Thyroid gland (tissue), 4 donors: ENCODE results near the gene CTBP1. TPM values are rescaled to one million over a fixed set of nuclear protein-coding genes. Genes with fewer than 3 reads are reported as not detected.

Experiments
- DNase-seq, 2 donors: peaks; one replicate each; pipeline ENCODE4 v3.0.0-alpha.2; 2019
- H3K27ac ChIP-seq, 3 donors: fragments of 200-600 bp; sonication (generic); 1 replicate in 2 of 3; 2 replicates in 1 of 3; pipeline ENCODE4 v1.5.1; 2016 to 2019; ENCODE audit warnings: mild to moderate bottlenecking in 1 of 3, moderate library complexity in 1 of 3
- H3K27me3 ChIP-seq: fragments of 200-600 bp; sonication (generic); one replicate; pipeline ENCODE4 v1.5.1; 2019
- H3K36me3 ChIP-seq, 2 donors: fragments of 200-600 bp; sonication (generic); one replicate each; pipeline ENCODE4 v1.5.1; 2016 to 2019
- H3K4me1 ChIP-seq, 2 donors: fragments of 200-600 bp; sonication (generic); one replicate each; pipeline ENCODE4 v1.5.1; 2017 to 2019
- H3K4me3 ChIP-seq, 3 donors: fragments of 200-600 bp; sonication (generic); replicated peaks in 1 of 3; 1 replicate in 2 of 3; 2 replicates in 1 of 3; pipeline ENCODE4 v1.5.1; 2016; ENCODE audit warnings: mild to moderate bottlenecking in 1 of 3
- H3K9me3 ChIP-seq: fragments of 200-600 bp; sonication (generic); one replicate; pipeline ENCODE4 v1.5.1; 2017
- CTCF ChIP-seq, 6 experiments: fragments of 200-600 bp in 3 of 6; fragments of 450-650 bp in 3 of 6; sonication (generic) in 3 of 6; IDR thresholded peaks; one replicate each; pipeline ENCODE4 v1.5.1; 2016 to 2019; ENCODE audit warnings: antibody characterized with exemption in 6 of 6, mild to moderate bottlenecking in 2 of 6, inconsistent platforms in 1 of 6, moderate library complexity in 1 of 6
- POLR2A ChIP-seq, 2 donors: fragments of 450-650 bp; IDR thresholded peaks; one replicate each; pipeline ENCODE4 v1.6.1; 2017; ENCODE audit warnings: antibody characterized with exemption in 2 of 2, mild to moderate bottlenecking in 2 of 2, moderate library complexity in 1 of 2
- WGBS, 2 donors: methylation state at CpG; one replicate each; pipeline ENCODE4 v1.1.5; 2017; 5-methylcytosine and 5-hydroxymethylcytosine counted together
- intact Hi-C: fragments of 100-400 bp; cut with DNase I; formaldehyde crosslinking; loops from one replicate; pipeline ENCODE4 v1.15.1; 2023
- total RNA-seq, 4 donors: library from RNA; depleted of rRNA; stranded (reverse); fragments of >200 nt; gene quantifications; one replicate each; pipeline ENCODE4 v1.2.3, GENCODE V29; 2016

Gene CTBP1
- total RNA-seq, 4 donors from 2014 or later, result 102 to 226 (median 177) TPM

GRCh38 chr4:1231637-1232360, 17.1 kb downstream of the CTBP1 start:
- peaks cover 0 to 12% of the 10 kb centered on the region in 2 donors for H3K4me1 ChIP-seq
- H3K27ac ChIP-seq, result no peak overlapping the region
- 84 to 90% methylated on average over 21 to 23 of the region's 23 CpGs for WGBS, 2 donors
- no peak overlapping the region for H3K4me3 ChIP-seq
- intact Hi-C loops, result no loop called here
- H3K36me3 ChIP-seq, result peaks cover 43 to 47% of the 10 kb centered on the region in 2 donors
- TF ChIP-seq POLR2A (IDR thresholded peaks at IDR 0.05) (no peak), CTCF (IDR thresholded peaks at IDR 0.05) (no peak)
- no peak for DNase-seq
- H3K9me3 ChIP-seq, result no peaks in the 10 kb centered on the region
- H3K27me3 ChIP-seq, result no peaks in the 10 kb centered on the region

- WGBS, 2 donors, result 95 to 96% methylated on average over 12 to 20 of the region's 20 CpGs
- Histone ChIP-seq H3K4me3 (no peak overlapping the region), H3K9me3 (no peaks in the 10 kb centered on the region), H3K27ac (no peak overlapping the region), H3K27me3 (no peaks in the 10 kb centered on the region), H3K36me3 (peaks cover 42 to 43% of the 10 kb centered on the region in 2 donors), H3K4me1 (peaks cover 0 to 12% of the 10 kb centered on the region in 2 donors)
- no peak for DNase-seq
- TF ChIP-seq POLR2A (IDR thresholded peaks at IDR 0.05) (no peak), CTCF (IDR thresholded peaks at IDR 0.05) (no peak)
- intact Hi-C loops, result no loop called here
Measured at GRCh38 chr4:1230971-1231636, 17.8 kb downstream of the CTBP1 start.

GRCh38 chr4:1230316-1230715, 18.6 kb downstream of the CTBP1 start:
- 95 to 98% methylated on average over 19 to 22 of the region's 22 CpGs for WGBS, 2 donors
- no peak for DNase-seq
- Histone ChIP-seq H3K4me1 (peaks cover 0 to 12% of the 10 kb centered on the region in 2 donors), H3K27ac (no peak overlapping the region), H3K9me3 (no peaks in the 10 kb centered on the region), H3K27me3 (no peaks in the 10 kb centered on the region), H3K4me3 (no peak overlapping the region), H3K36me3 (peaks cover 38 to 43% of the 10 kb centered on the region in 2 donors)
- intact Hi-C loops, result no loop called here
- TF ChIP-seq POLR2A (IDR thresholded peaks at IDR 0.05), result no peak
- no peak for TF ChIP-seq CTCF (IDR thresholded peaks at IDR 0.05)

GRCh38 chr4:1229117-1229849, 19.6 kb downstream of the CTBP1 start:
- Histone ChIP-seq H3K36me3 (peaks cover 41 to 53% of the 10 kb centered on the region in 2 donors), H3K27me3 (no peaks in the 10 kb centered on the region), H3K27ac (no peak overlapping the region), H3K4me3 (no peak overlapping the region), H3K4me1 (peaks cover 0 to 8% of the 10 kb centered on the region in 2 donors), H3K9me3 (no peaks in the 10 kb centered on the region)
- TF ChIP-seq POLR2A (IDR thresholded peaks at IDR 0.05) (no peak), CTCF (IDR thresholded peaks at IDR 0.05) (no peak)
- intact Hi-C loops, result no loop called here
- no peak for DNase-seq
- WGBS, 2 donors, result 92 to 97% methylated on average over 12 of the region's 27 CpGs
